HepG2 (cell line): ENCODE results near the gene ZFP69. TPM values are rescaled to one million over a fixed set of nuclear protein-coding genes. Genes with fewer than 3 reads are reported as not detected.

Experiments used
- AHDC1 ChIP-seq: sonication (generic); formaldehyde crosslinking; IDR thresholded peaks from 2 replicates; pipeline ENCODE4 v1.5.1; 2020; ENCODE audit warnings: mild to moderate bottlenecking, missing genetic modification reagents, borderline replicate concordance
- CBX5 ChIP-seq: sonication (generic); formaldehyde crosslinking; IDR thresholded peaks from 2 replicates; pipeline ENCODE4 v1.4.0; 2020; ENCODE audit warnings: missing genetic modification reagents, borderline replicate concordance
- CREM ChIP-seq, 2 experiments: sonication (generic) in 1 of 2; formaldehyde crosslinking in 1 of 2; IDR thresholded peaks; 2 replicates each; pipeline versions ENCODE4 v1.4.0 to v1.6.1; 2016 to 2020; ENCODE audit warnings: antibody characterized with exemption in 1 of 2, mild to moderate bottlenecking in 1 of 2, missing genetic modification reagents in 1 of 2
- ESRRA ChIP-seq: sonication (generic); formaldehyde crosslinking; IDR thresholded peaks from 2 replicates; pipeline ENCODE4 v1.5.1; 2020; ENCODE audit warnings: mild to moderate bottlenecking, low read depth, missing genetic modification reagents
- HOMEZ ChIP-seq: IDR thresholded peaks from 2 replicates; pipeline ENCODE4 v1.6.1; 2016; ENCODE audit warnings: low read depth
- JUND ChIP-seq: sonication (generic); formaldehyde crosslinking; IDR thresholded peaks from 2 replicates; pipeline ENCODE4 v1.8.0; 2022; ENCODE audit warnings: mild to moderate bottlenecking, missing genetic modification reagents
- MLX ChIP-seq: IDR thresholded peaks from 2 replicates; pipeline ENCODE4 v1.6.1; 2016
- MYC ChIP-seq: sonication (generic); formaldehyde crosslinking; IDR thresholded peaks from 2 replicates; pipeline ENCODE4 v1.9.0; 2021; ENCODE audit warnings: missing genetic modification reagents, borderline replicate concordance
- MYPOP ChIP-seq: sonication (generic); formaldehyde crosslinking; IDR thresholded peaks from 2 replicates; pipeline ENCODE4 v1.8.1; 2023; ENCODE audit warnings: mild to moderate bottlenecking, moderate library complexity, missing genetic modification reagents
- NCOR1 ChIP-seq: fragments of 200-600 bp; sonication (generic); IDR thresholded peaks from 2 replicates; pipeline ENCODE4 v1.7.0; 2017; ENCODE audit warnings: antibody characterized with exemption, low read length, borderline replicate concordance
- PTBP1 ChIP-seq: fragments of 200-400 bp; formaldehyde crosslinking; IDR thresholded peaks from 2 replicates; pipeline ENCODE4 v1.6.1; 2018; ENCODE audit warnings: low read length, low read depth; ENCODE audit not compliant: poor library complexity, severe bottlenecking
- RXRA ChIP-seq: sonication (generic); formaldehyde crosslinking; IDR thresholded peaks from 2 replicates; pipeline ENCODE4 v1.5.1; 2020; ENCODE audit warnings: missing genetic modification reagents
- SIX4 ChIP-seq: sonication (generic); formaldehyde crosslinking; IDR thresholded peaks from 2 replicates; pipeline ENCODE4 v1.4.0; 2020; ENCODE audit warnings: missing genetic modification reagents
- SRY ChIP-seq: sonication (generic); formaldehyde crosslinking; IDR thresholded peaks from 2 replicates; pipeline ENCODE4 v1.8.0; 2022; ENCODE audit warnings: mild to moderate bottlenecking, missing genetic modification reagents
- TEAD3 ChIP-seq: optimal IDR thresholded peaks from 2 replicates; pipeline ENCODE3; 2016; ENCODE audit warnings: borderline replicate concordance
- ZBTB26 ChIP-seq: IDR thresholded peaks from 2 replicates; pipeline ENCODE4 v1.6.1; 2016; ENCODE audit warnings: missing compliant biosample characterization, missing genetic modification reagents, borderline replicate concordance
- ZFP36L1 ChIP-seq: sonication (generic); formaldehyde crosslinking; IDR thresholded peaks from 2 replicates; pipeline ENCODE4 v1.8.0; 2022; ENCODE audit warnings: mild to moderate bottlenecking, missing genetic modification reagents, moderate library complexity
- ZFP62 ChIP-seq: sonication (generic); formaldehyde crosslinking; IDR thresholded peaks from 2 replicates; pipeline ENCODE4 v1.4.0; 2020; ENCODE audit warnings: missing genetic modification reagents
- ZNF251 ChIP-seq: sonication (generic); formaldehyde crosslinking; IDR thresholded peaks from 2 replicates; pipeline ENCODE4 v1.9.0; 2021; ENCODE audit warnings: mild to moderate bottlenecking, missing genetic modification reagents
- ZNF747 ChIP-seq: sonication (generic); formaldehyde crosslinking; IDR thresholded peaks from 2 replicates; pipeline ENCODE4 v1.8.1; 2023; ENCODE audit warnings: missing genetic modification reagents, mild to moderate bottlenecking, borderline replicate concordance
- ZSCAN25 ChIP-seq: sonication (generic); formaldehyde crosslinking; IDR thresholded peaks from 2 replicates; pipeline ENCODE4 v1.8.0; 2022; ENCODE audit warnings: mild to moderate bottlenecking, missing genetic modification reagents
- polyA plus RNA-seq, 8 experiments: library from polyadenylated mRNA; depleted of rRNA in 3 of 8; stranded (reverse) in 7 of 8; unstranded in 1 of 8; fragments of >200 nt; fragmentation: Illumina TruSeq in 4 of 8; extraction: Trizol in 4 of 8; gene quantifications; 2 replicates each; pipeline versions ENCODE4 v1.2.1 to v1.2.3, GENCODE V29; 2011 to 2016; ENCODE audit warnings: low read depth in 4 of 8, missing spikeins in 1 of 8, mixed read lengths in 1 of 8; ENCODE audit not compliant: insufficient read depth in 1 of 8
- total RNA-seq, 5 experiments: library from RNA; depleted of rRNA; stranded (reverse); fragments of >200 nt; fragmentation: Illumina TruSeq; extraction: Trizol; gene quantifications; 2 replicates each; pipeline ENCODE4 v1.2.3, GENCODE V29; 2016; ENCODE audit warnings: low read depth in 1 of 5

The ZFP69 gene
- total and polyA plus RNA-seq, 2 of the 13 experiments (the other 11 are each of a cell fraction or from before 2014, with no cell fraction given), result 2.6 to 5.6 TPM

- TF ChIP-seq HOMEZ (CRISPR knock-in tag) (peak; percentile 67; the same call in 1 of the 2 replicates), MYC (no peak), ZFP36L1 (CRISPR knock-in tag) (no peak), NCOR1 (peak; percentile 39; the same call in 1 of the 2 replicates), SRY (CRISPR knock-in tag) (no peak), CREM (IDR thresholded peaks at IDR 0.05) (peak; percentile 67), CREM (CRISPR knock-in tag; IDR thresholded peaks at IDR 0.05) (no peak), ZNF747 (CRISPR knock-in tag) (no peak), PTBP1 (no peak), SIX4 (CRISPR knock-in tag) (peak; percentile 31; the same call in 1 of the 2 replicates), MLX (peak; percentile 69; the same call in 1 of the 2 replicates), ZBTB26 (no peak), JUND (CRISPR knock-in tag) (peak; percentile 24; the same call in 1 of the 2 replicates), ZNF251 (CRISPR knock-in tag) (no peak), ZSCAN25 (no peak), CBX5 (CRISPR knock-in tag) (no peak), ZFP62 (CRISPR knock-in tag) (no peak), MYPOP (CRISPR knock-in tag) (peak; percentile 31; the same call in 1 of the 2 replicates), RXRA (CRISPR knock-in tag) (no peak), ESRRA (CRISPR knock-in tag) (peak; percentile 90), AHDC1 (CRISPR knock-in tag) (peak; percentile 91; the same call in 1 of the 2 replicates), TEAD3 (CRISPR knock-in tag) (peak; percentile 69)
Observed at GRCh38 chr1:40535732-40536131, 58.6 kb downstream of the ZFP69 start (continued).
